NT2/D1 (cell line): Measurements from ENCODE around the gene CCNE1.

ENCODE experiments used
- SUZ12 ChIP-seq: IDR thresholded peaks from 2 replicates; pipeline ENCODE4 v1.6.1; 2011; ENCODE audit not compliant: insufficient read length, insufficient read depth; ENCODE audit errors: extremely low read depth
- ZNF274 ChIP-seq: IDR thresholded peaks from 2 replicates; pipeline ENCODE4 v1.6.1; 2011; ENCODE audit warnings: mild to moderate bottlenecking, low read depth, low read length

DNA sequence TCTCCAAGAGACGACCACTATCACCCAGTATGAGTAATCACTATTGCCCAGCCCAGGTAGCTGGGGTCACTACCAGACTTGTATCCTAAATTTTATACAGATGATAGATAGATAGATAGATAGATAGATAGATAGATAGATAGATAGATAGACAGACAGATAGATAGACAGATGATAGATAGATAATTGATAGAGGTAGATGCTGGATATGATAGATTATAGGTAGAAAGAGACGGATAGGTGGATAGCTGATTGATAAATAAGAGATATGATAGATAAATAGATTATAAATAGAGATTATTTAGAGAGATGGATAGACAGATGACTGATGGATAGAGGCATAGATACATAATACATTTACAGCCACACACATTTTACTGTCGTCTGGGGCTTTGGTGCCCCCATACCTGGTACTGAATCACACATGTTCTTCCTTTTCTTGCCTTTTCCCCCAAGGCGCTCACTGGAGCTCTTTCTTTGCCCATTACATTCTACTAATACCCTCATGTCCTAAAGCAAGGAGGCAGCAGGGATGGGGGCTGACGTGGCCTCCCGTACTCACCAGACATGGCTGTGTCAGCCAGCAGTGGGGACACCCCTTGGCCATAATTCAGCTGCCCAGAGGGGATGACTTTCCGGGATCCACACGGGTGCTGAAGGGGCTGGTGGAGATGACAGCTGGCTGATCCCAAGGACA is 44.6 kb upstream of the CCNE1 start:
- TF ChIP-seq ZNF274 (no peak), SUZ12 (no peak)
